CD14-positive monocyte (primary cell): ENCODE measurements around the gene ACSF2. TPM values are rescaled to one million over a fixed set of nuclear protein-coding genes. Genes with fewer than 3 reads are reported as not detected.

Experiments
- DNase-seq, 3 donors: peaks; one replicate each; pipeline ENCODE4 v3.0.0-alpha.2; 2011 to 2022
- H2AFZ ChIP-seq: 2 replicates; pipeline ENCODE4 v1.6.0; 2012; ENCODE audit warnings: mild to moderate bottlenecking, low read depth, low read length, inconsistent platforms; ENCODE audit not compliant: insufficient read depth, poor library complexity, severe bottlenecking
- H3K27ac ChIP-seq, 2 donors: 1 replicate in 1 of 2; 2 replicates in 1 of 2; pipeline ENCODE4 v1.5.1; 2012 to 2013; ENCODE audit warnings: low read length in 2 of 2, control low read depth in 1 of 2, inconsistent platforms in 1 of 2, low read depth in 1 of 2, mild to moderate bottlenecking in 1 of 2
- H3K27me3 ChIP-seq, 2 donors: one replicate each; pipeline versions ENCODE4 v1.6.0 to v1.6.1; 2011 to 2013; ENCODE audit warnings: low read length in 2 of 2; ENCODE audit not compliant: control insufficient read depth in 2 of 2, insufficient read depth in 2 of 2
- H3K36me3 ChIP-seq, 2 donors: replicated peaks in 1 of 2; 1 replicate in 1 of 2; 2 replicates in 1 of 2; pipeline versions ENCODE4 v1.5.1 to v1.6.1; 2012 to 2013; ENCODE audit warnings: low read length in 2 of 2, control low read depth in 1 of 2, inconsistent platforms in 1 of 2, mild to moderate bottlenecking in 1 of 2; ENCODE audit not compliant: insufficient read depth in 2 of 2, control insufficient read depth in 1 of 2
- H3K4me1 ChIP-seq, 2 donors: 1 replicate in 1 of 2; 2 replicates in 1 of 2; pipeline versions ENCODE4 v1.5.1 to v1.6.1; 2012 to 2013; ENCODE audit warnings: low read length in 2 of 2, control low read depth in 1 of 2, inconsistent platforms in 1 of 2, mild to moderate bottlenecking in 1 of 2, moderate library complexity in 1 of 2; ENCODE audit not compliant: insufficient read depth in 2 of 2, control insufficient read depth in 1 of 2
- H3K4me2 ChIP-seq: replicated peaks from 2 replicates; pipeline ENCODE3; 2012; ENCODE audit warnings: low read length, moderate library complexity, mild to moderate bottlenecking; ENCODE audit not compliant: poor library complexity, severe bottlenecking; ENCODE audit errors: extremely low read depth
- H3K4me3 ChIP-seq, 3 experiments: fragments of 200-600 bp in 1 of 3; sonication (generic) in 1 of 3; replicated peaks in 1 of 3; 1 replicate in 2 of 3; 2 replicates in 1 of 3; pipeline ENCODE4 v1.5.1; 2011 to 2013; ENCODE audit warnings: low read length in 3 of 3, mild to moderate bottlenecking in 3 of 3, control low read depth in 2 of 3, low read depth in 2 of 3, inconsistent platforms in 1 of 3, moderate library complexity in 1 of 3
- H3K79me2 ChIP-seq: 2 replicates; pipeline ENCODE4 v1.6.0; 2012; ENCODE audit warnings: mild to moderate bottlenecking, control low read depth, inconsistent platforms, low read length, moderate library complexity; ENCODE audit not compliant: insufficient read depth
- H3K9ac ChIP-seq: 2 replicates; pipeline ENCODE4 v1.6.0; 2017; ENCODE audit warnings: low read length, mild to moderate bottlenecking; ENCODE audit not compliant: insufficient read depth, poor library complexity, severe bottlenecking
- H3K9me3 ChIP-seq, 2 donors: replicated peaks in 1 of 2; 1 replicate in 1 of 2; 2 replicates in 1 of 2; pipeline versions ENCODE4 v1.5.1 to v1.6.1; 2012 to 2013; ENCODE audit warnings: low read length in 2 of 2, control low read depth in 1 of 2; ENCODE audit not compliant: control insufficient read depth in 1 of 2, insufficient read depth in 1 of 2
- H4K20me1 ChIP-seq: 2 replicates; pipeline ENCODE4 v1.6.0; 2012; ENCODE audit warnings: mild to moderate bottlenecking, low read length, control low read depth, moderate library complexity; ENCODE audit not compliant: insufficient read depth
- H3K27ac Mint-ChIP-seq, 7 donors: one replicate each; pipeline ENCODE4 v1.8.0; 2020; ENCODE audit warnings: mild to moderate bottlenecking in 7 of 7, mixed read lengths in 7 of 7, moderate library complexity in 6 of 7, inconsistent platforms in 2 of 7
- H3K27me3 Mint-ChIP-seq, 3 donors: one replicate each; pipeline ENCODE4 v1.8.0; 2021 to 2022; ENCODE audit warnings: low read depth in 3 of 3, mild to moderate bottlenecking in 3 of 3, mixed read lengths in 3 of 3, moderate library complexity in 3 of 3, inconsistent platforms in 1 of 3
- H3K36me3 Mint-ChIP-seq, 2 donors: one replicate each; pipeline ENCODE4 v1.8.0; 2020; ENCODE audit warnings: mixed read lengths in 2 of 2, inconsistent platforms in 1 of 2, mild to moderate bottlenecking in 1 of 2
- H3K4me1 Mint-ChIP-seq: one replicate; pipeline ENCODE4 v1.8.0; 2020; ENCODE audit warnings: mild to moderate bottlenecking, mixed read lengths
- H3K4me3 Mint-ChIP-seq, 2 donors: one replicate each; pipeline ENCODE4 v1.8.0; 2020; ENCODE audit warnings: mild to moderate bottlenecking in 2 of 2, mixed read lengths in 2 of 2, moderate library complexity in 1 of 2
- H3K9me3 Mint-ChIP-seq, 7 donors: one replicate each; pipeline ENCODE4 v1.8.0; 2020 to 2022; ENCODE audit warnings: mixed read lengths in 7 of 7, mild to moderate bottlenecking in 6 of 7, moderate library complexity in 6 of 7, inconsistent platforms in 2 of 7
- WGBS: methylation state at CpG from one replicate; pipeline ENCODE4 v1.1.5; 2013; ENCODE audit warnings: missing lambda C conversion rate; ENCODE audit not compliant: insufficient coverage; 5-methylcytosine and 5-hydroxymethylcytosine counted together
- intact Hi-C, 2 donors: fragments of 100-400 bp; cut with micrococcal nuclease; formaldehyde crosslinking; loops; one replicate each; pipeline versions ENCODE4 v1.15.0 to v1.15.1; 2023
- polyA plus RNA-seq, 3 donors: library from polyadenylated mRNA; depleted of rRNA in 1 of 3; unstranded in 2 of 3; stranded (reverse) in 1 of 3; fragments of 300-500 nt in 2 of 3; fragments of >200 nt in 1 of 3; fragmentation: Illumina TruSeq in 2 of 3; gene quantifications; 1 replicate in 2 of 3; 2 replicates in 1 of 3; pipeline ENCODE4 v1.2.3, GENCODE V29; 2012 to 2021
- TF ChIP-seq, protein P1 (sequence below): fragments of 200-600 bp; IDR thresholded peaks from one replicate; pipeline ENCODE4 v1.8.0; 2022; ENCODE audit warnings: antibody characterized with exemption, mild to moderate bottlenecking

Gene ACSF2
- polyA plus RNA-seq, 3 donors, result 2.8 to 24.4 (median 5.5) TPM

DNA sequence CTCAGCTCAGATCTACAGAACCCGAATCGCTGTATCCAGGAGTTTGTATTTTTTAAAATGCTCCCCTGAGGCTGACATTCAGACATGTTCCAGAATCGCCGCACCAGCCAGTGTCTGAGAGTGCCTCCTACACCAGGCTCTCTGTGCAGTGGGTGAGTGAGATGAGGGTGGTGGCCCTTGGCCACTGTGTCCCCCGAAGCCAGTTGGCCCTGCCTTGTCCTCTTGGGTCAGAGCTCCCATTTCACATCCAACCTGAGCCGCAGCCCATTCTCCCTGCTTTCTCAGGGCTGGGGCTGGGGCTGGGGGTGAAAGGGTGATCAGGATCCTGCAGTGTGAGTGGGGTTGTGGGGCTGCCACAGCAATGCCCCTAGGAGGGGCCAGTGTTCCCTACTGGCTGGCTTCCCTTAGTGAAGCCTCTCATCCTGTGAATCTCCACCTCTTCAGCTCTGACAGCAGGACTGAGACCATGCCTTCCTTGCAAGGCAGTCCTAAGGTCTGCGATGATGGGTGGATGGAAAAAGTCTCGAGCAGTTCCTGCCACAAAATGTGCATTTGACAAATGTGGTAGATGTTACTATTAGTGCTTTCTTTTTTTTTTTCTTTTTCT, 69.3 kb downstream of the ACSF2 start:
- Mint-ChIP-seq H3K9me3 (no peaks in the 10 kb centered on the region), H3K4me1 (peaks cover 4% of the 10 kb centered on the region), H3K36me3 (no peaks in the 10 kb centered on the region), H3K27me3 (peaks cover 1 to 8% (median 4%) of the 10 kb centered on the region in 3 donors), H3K4me3 (no peak overlapping the region), H3K27ac (no peak overlapping the region)
- no peak overlapping the region for H3K4me2 ChIP-seq
- intact Hi-C loops, result no loop called here
- H3K36me3 ChIP-seq, result no peaks in the 10 kb centered on the region
- no peaks in the 10 kb centered on the region for H3K27me3 ChIP-seq
- no peaks in the 10 kb centered on the region for H3K79me2 ChIP-seq
- H3K4me3 ChIP-seq, result no peak overlapping the region
- H2AFZ ChIP-seq, result no peak overlapping the region
- WGBS, result no CpG with 5 or more reads among the region's 8 CpGs
- TF ChIP-seq, protein P1, sequence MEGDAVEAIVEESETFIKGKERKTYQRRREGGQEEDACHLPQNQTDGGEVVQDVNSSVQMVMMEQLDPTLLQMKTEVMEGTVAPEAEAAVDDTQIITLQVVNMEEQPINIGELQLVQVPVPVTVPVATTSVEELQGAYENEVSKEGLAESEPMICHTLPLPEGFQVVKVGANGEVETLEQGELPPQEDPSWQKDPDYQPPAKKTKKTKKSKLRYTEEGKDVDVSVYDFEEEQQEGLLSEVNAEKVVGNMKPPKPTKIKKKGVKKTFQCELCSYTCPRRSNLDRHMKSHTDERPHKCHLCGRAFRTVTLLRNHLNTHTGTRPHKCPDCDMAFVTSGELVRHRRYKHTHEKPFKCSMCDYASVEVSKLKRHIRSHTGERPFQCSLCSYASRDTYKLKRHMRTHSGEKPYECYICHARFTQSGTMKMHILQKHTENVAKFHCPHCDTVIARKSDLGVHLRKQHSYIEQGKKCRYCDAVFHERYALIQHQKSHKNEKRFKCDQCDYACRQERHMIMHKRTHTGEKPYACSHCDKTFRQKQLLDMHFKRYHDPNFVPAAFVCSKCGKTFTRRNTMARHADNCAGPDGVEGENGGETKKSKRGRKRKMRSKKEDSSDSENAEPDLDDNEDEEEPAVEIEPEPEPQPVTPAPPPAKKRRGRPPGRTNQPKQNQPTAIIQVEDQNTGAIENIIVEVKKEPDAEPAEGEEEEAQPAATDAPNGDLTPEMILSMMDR, result no peak
- H3K9me3 ChIP-seq, result no peaks in the 10 kb centered on the region
- no peaks in the 10 kb centered on the region for H3K4me1 ChIP-seq
- no peak for DNase-seq
- no peak overlapping the region for H3K27ac ChIP-seq
- H3K9ac ChIP-seq, result no peak overlapping the region
- H4K20me1 ChIP-seq, result no peaks in the 10 kb centered on the region

DNA sequence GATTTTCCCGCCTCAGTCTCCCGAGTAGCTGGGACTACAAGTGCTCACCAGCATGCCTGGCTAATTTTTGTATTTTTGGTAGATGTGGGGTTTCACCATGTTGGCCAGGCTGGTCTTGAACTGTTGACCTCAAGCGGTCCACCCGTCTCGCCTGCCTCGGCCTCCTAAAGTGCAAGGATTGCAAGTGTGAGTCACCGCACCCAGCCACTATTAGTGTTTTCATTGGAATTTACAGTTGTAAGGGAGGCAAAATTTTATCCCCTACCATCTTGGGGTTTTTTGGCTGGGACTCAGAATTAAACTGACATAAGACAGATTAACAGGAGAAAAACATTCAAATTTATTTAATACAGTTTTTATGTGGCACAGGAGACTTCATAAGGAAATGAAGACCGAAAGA, 69.9 kb downstream of the ACSF2 start:
- H3K9ac ChIP-seq, result no peak overlapping the region
- Mint-ChIP-seq H3K4me3 (no peak overlapping the region), H3K9me3 (no peaks in the 10 kb centered on the region), H3K4me1 (peaks cover 4% of the 10 kb centered on the region), H3K36me3 (no peaks in the 10 kb centered on the region), H3K27me3 (peaks cover 1 to 8% (median 4%) of the 10 kb centered on the region in 3 donors), H3K27ac (peak overlapping the region in 1 of 7 donors; percentile 28)
- no peaks in the 10 kb centered on the region for H3K4me1 ChIP-seq
- WGBS, result 96% methylated on average over 4 of the region's 8 CpGs
- no peaks in the 10 kb centered on the region for H3K27me3 ChIP-seq
- no peaks in the 10 kb centered on the region for H4K20me1 ChIP-seq
- intact Hi-C loops, result no loop called here
- H3K27ac ChIP-seq, result no peak overlapping the region
- DNase-seq, result no peak
- no peaks in the 10 kb centered on the region for H3K9me3 ChIP-seq
- no peaks in the 10 kb centered on the region for H3K36me3 ChIP-seq
- no peaks in the 10 kb centered on the region for H3K79me2 ChIP-seq
- H3K4me3 ChIP-seq, result no peak overlapping the region
- no peak overlapping the region for H2AFZ ChIP-seq
- no peak overlapping the region for H3K4me2 ChIP-seq
- TF ChIP-seq, protein P1, result no peak
